Parathyroid adenoma (tissue), 2 donors: ENCODE measurements around the gene DLG5.

Experiments used
- H2AFZ ChIP-seq: fragments of 300-600 bp; sonication (generic); one replicate; pipeline ENCODE4 v1.7.0; 2017; ENCODE audit warnings: antibody characterized with exemption, mild to moderate bottlenecking
- H3K27ac ChIP-seq: fragments of 300-600 bp; sonication (generic); one replicate; pipeline ENCODE4 v1.7.0; 2017
- H3K27me3 ChIP-seq: fragments of 300-600 bp; sonication (generic); one replicate; pipeline ENCODE4 v1.7.0; 2017; ENCODE audit warnings: low read length; ENCODE audit not compliant: control insufficient read depth, insufficient read depth
- H3K36me3 ChIP-seq: fragments of 300-600 bp; sonication (generic); one replicate; pipeline ENCODE4 v1.7.0; 2017; ENCODE audit warnings: low read length; ENCODE audit not compliant: control insufficient read depth, insufficient read depth
- H3K4me1 ChIP-seq: fragments of 300-600 bp; sonication (generic); one replicate; pipeline ENCODE4 v1.7.0; 2017; ENCODE audit warnings: control low read depth
- H3K4me2 ChIP-seq: fragments of 300-600 bp; sonication (generic); one replicate; pipeline ENCODE4 v1.7.0; 2017; ENCODE audit warnings: low read length
- H3K4me3 ChIP-seq: fragments of 300-600 bp; sonication (generic); one replicate; pipeline ENCODE4 v1.7.0; 2017; ENCODE audit warnings: low read depth, low read length
- H3K79me2 ChIP-seq: fragments of 300-600 bp; sonication (generic); one replicate; pipeline ENCODE4 v1.7.0; 2017; ENCODE audit warnings: control low read depth
- H3K9ac ChIP-seq: fragments of 300-600 bp; sonication (generic); one replicate; pipeline ENCODE4 v1.7.0; 2017; ENCODE audit warnings: mild to moderate bottlenecking
- H3K9me3 ChIP-seq: fragments of 300-600 bp; sonication (generic); one replicate; pipeline ENCODE4 v1.7.0; 2017; ENCODE audit warnings: low read length; ENCODE audit not compliant: control insufficient read depth
- CTCF ChIP-seq: fragments of 300-600 bp; sonication (generic); IDR thresholded peaks from one replicate; pipeline ENCODE4 v1.7.0; 2017; ENCODE audit warnings: antibody characterized with exemption, mild to moderate bottlenecking
- donor health status: primary hyperparathyroidism.

DLG5 gene

GRCh38 chr10:77795426-77796055, 131.0 kb downstream of the DLG5 start:
- H3K36me3 ChIP-seq = no peaks in the 10 kb centered on the region
- H3K4me1 ChIP-seq = no peaks in the 10 kb centered on the region
- no peak overlapping the region for H3K27ac ChIP-seq
- no peak for TF ChIP-seq CTCF
- no peak overlapping the region for H3K4me3 ChIP-seq
- H3K9me3 ChIP-seq = no peaks in the 10 kb centered on the region
- no peaks in the 10 kb centered on the region for H3K27me3 ChIP-seq
- no peak overlapping the region for H3K9ac ChIP-seq
- peaks cover 7% of the 10 kb centered on the region for H3K79me2 ChIP-seq
- no peak overlapping the region for H3K4me2 ChIP-seq
- no peak overlapping the region for H2AFZ ChIP-seq

DNA sequence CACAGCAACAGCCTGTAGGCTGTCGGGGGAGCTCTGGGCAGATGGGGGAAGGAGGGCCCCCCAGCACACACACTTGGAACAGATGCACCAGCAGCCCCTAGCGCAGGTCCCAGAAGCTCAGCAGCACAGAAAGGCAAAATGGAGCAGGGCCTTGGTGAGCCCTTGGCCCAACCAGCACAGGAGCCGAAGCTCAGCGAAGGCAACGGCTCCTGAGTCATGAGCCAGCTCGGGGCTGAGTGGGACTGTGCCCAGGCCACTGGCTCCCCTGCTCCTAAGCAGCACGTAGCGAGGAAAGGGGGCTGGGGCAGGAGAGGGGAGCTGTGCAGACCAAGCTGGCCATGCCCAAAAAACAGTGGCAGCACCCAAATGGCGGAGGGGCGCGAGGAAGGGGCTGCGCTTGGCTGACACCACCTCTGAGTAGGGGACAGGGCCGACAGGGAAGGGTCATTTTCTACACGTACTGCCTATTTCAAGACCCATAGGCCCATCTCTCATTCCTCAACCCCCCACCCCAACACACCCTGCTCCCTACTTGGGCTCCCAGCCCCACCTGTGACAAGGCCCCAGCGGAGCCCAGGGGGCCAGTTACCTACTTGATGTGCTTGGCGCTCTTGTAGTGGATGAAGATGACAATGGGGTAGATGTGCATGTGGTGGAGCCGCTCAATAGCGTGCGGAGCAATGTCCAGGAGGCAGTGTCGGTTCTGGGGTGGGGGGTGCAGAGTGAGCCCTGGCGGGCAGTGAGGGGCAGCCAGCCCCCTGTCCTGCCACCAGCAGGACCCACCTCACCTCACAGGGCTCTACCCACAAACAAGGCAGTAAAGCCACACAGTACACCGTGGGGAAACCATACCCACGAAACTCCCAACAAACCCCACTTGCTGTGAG, 132.1 kb downstream of the DLG5 start:
- Histone ChIP-seq H2AFZ (no peak overlapping the region), H3K9me3 (no peaks in the 10 kb centered on the region), H3K79me2 (peaks cover 10% of the 10 kb centered on the region), H3K4me2 (no peak overlapping the region), H3K27ac (no peak overlapping the region), H3K4me1 (no peaks in the 10 kb centered on the region), H3K27me3 (no peaks in the 10 kb centered on the region), H3K4me3 (no peak overlapping the region), H3K9ac (no peak overlapping the region), H3K36me3 (no peaks in the 10 kb centered on the region)
- no peak for TF ChIP-seq CTCF

GRCh38 chr10:77793831-77794230, 132.7 kb downstream of the DLG5 start:
- H3K27me3 ChIP-seq = no peaks in the 10 kb centered on the region
- no peak overlapping the region for H2AFZ ChIP-seq
- H3K9ac ChIP-seq = no peak overlapping the region
- H3K36me3 ChIP-seq = no peaks in the 10 kb centered on the region
- H3K27ac ChIP-seq = no peak overlapping the region
- peaks cover 10% of the 10 kb centered on the region for H3K79me2 ChIP-seq
- no peaks in the 10 kb centered on the region for H3K9me3 ChIP-seq
- no peak overlapping the region for H3K4me2 ChIP-seq
- no peaks in the 10 kb centered on the region for H3K4me1 ChIP-seq
- TF ChIP-seq CTCF = no peak
- H3K4me3 ChIP-seq = no peak overlapping the region

- Histone ChIP-seq H3K9me3 (no peaks in the 10 kb centered on the region), H3K4me1 (no peaks in the 10 kb centered on the region), H3K27ac (no peak overlapping the region), H3K79me2 (peaks cover 10% of the 10 kb centered on the region), H3K27me3 (no peaks in the 10 kb centered on the region), H2AFZ (no peak overlapping the region), H3K36me3 (no peaks in the 10 kb centered on the region), H3K4me3 (no peak overlapping the region), H3K4me2 (no peak overlapping the region), H3K9ac (no peak overlapping the region)
- TF ChIP-seq CTCF = no peak
Measured at GRCh38 chr10:77792155-77792554, 134.4 kb downstream of the DLG5 start.
